ENCODE data around the gene GPR156. TPM values are rescaled to one million over a fixed set of nuclear protein-coding genes. Genes with fewer than 3 reads are reported as not detected.

Gene GPR156
- total RNA-seq, 4 donors from 2014 or later = 0.20 to 0.72 (median 0.41) TPM

- no peak for DNase-seq (ENCODE audit: low spot score in 2 of 2)
- TF ChIP-seq CTCF (IDR thresholded peaks at IDR 0.05) (no peak), POLR2A (IDR thresholded peaks at IDR 0.05) (no peak)
These were observed 144.8 kb downstream of the GPR156 start for GRCh38 chr3:120140098-120140742.

GRCh38 chr3:120139140-120139539 lies 145.9 kb downstream of the GPR156 start:
- 92 to 98% methylated on average over 4 of the region's 4 CpGs for WGBS, 2 donors
- TF ChIP-seq POLR2A (IDR thresholded peaks at IDR 0.05) = no peak
- TF ChIP-seq CTCF (IDR thresholded peaks at IDR 0.05) = no peak
- DNase-seq (ENCODE audit: low spot score in 2 of 2) = no peak
- intact Hi-C loops (cut with DNase I; ENCODE audit: low total_unique reads) = no loop called here
- H3K4me3 ChIP-seq (ENCODE audit: low read depth, poor library complexity, severe bottlenecking) = no peak overlapping the region

More at GRCh38 chr3:120140098-120140742, 144.8 kb downstream of the GPR156 start:
- intact Hi-C loops (cut with DNase I; ENCODE audit: low total_unique reads) = no loop called here
- no peak overlapping the region for H3K4me3 ChIP-seq (ENCODE audit: low read depth, poor library complexity, severe bottlenecking)
- 96 to 97% methylated on average over 29 to 46 of the region's 52 CpGs for WGBS, 2 donors

- 51 to 53% methylated on average over 2 of the region's 2 CpGs for WGBS, 2 donors
- intact Hi-C loops (cut with DNase I; ENCODE audit: low total_unique reads) = no loop called here
- no peak for DNase-seq (ENCODE audit: low spot score in 2 of 2)
- H3K4me3 ChIP-seq (ENCODE audit: low read depth, poor library complexity, severe bottlenecking) = no peak overlapping the region
- TF ChIP-seq CTCF (IDR thresholded peaks at IDR 0.05) (no peak), POLR2A (IDR thresholded peaks at IDR 0.05) (no peak)
These were observed 147.5 kb downstream of the GPR156 start for GRCh38 chr3:120137548-120137947.

- 82 to 91% methylated on average over 3 of the region's 3 CpGs for WGBS, 2 donors
- intact Hi-C loops (cut with DNase I; ENCODE audit: low total_unique reads) = no loop called here
- no peak for TF ChIP-seq CTCF (IDR thresholded peaks at IDR 0.05)
- TF ChIP-seq POLR2A (IDR thresholded peaks at IDR 0.05) = no peak
- DNase-seq (ENCODE audit: low spot score in 2 of 2) = no peak
- no peak overlapping the region for H3K4me3 ChIP-seq (ENCODE audit: low read depth, poor library complexity, severe bottlenecking)
These were observed 154.4 kb downstream of the GPR156 start for GRCh38 chr3:120130656-120131055.

- no peak overlapping the region for H3K4me3 ChIP-seq (ENCODE audit: low read depth, poor library complexity, severe bottlenecking)
- TF ChIP-seq POLR2A (IDR thresholded peaks at IDR 0.05) (no peak), CTCF (IDR thresholded peaks at IDR 0.05) (no peak)
- intact Hi-C loops (cut with DNase I; ENCODE audit: low total_unique reads) = no loop called here
- WGBS, 2 donors = 81 to 86% methylated on average over 2 of the region's 2 CpGs
- no peak for DNase-seq (ENCODE audit: low spot score in 2 of 2)
These were observed 155.1 kb downstream of the GPR156 start for GRCh38 chr3:120129718-120130513.

All from lower leg skin (tissue), 4 donors.